Neural progenitor cell (in vitro differentiated cells): ENCODE results near the gene TXN2. TPM values are rescaled to one million over a fixed set of nuclear protein-coding genes. Genes with fewer than 3 reads are reported as not detected.
"Not testable (repeated sequence)": the region's sequence is repeated elsewhere in the genome, so short reads cannot be mapped to it uniquely, and the experiment has no call there.

Source experiments
- DNase-seq: peaks from one replicate; pipeline ENCODE4 v3.0.0-alpha.2; 2016; ENCODE audit warnings: low spot score
- H2AFZ ChIP-seq: fragments of 200-600 bp; sonication (generic); replicated peaks from 2 replicates; pipeline ENCODE4 v1.6.1; 2016; ENCODE audit warnings: antibody characterized with exemption
- H3F3A ChIP-seq: fragments of 200-600 bp; sonication (generic); 2 replicates; pipeline ENCODE4 v1.6.1; 2016; ENCODE audit warnings: antibody characterized with exemption, low read depth
- H3K27ac ChIP-seq: fragments of 200-600 bp; sonication (generic); 2 replicates; pipeline ENCODE4 v1.5.1; 2016; ENCODE audit warnings: mild to moderate bottlenecking
- H3K27me3 ChIP-seq: fragments of 200-600 bp; sonication (generic); 2 replicates; pipeline ENCODE4 v1.6.1; 2016; ENCODE audit warnings: mild to moderate bottlenecking, moderate library complexity
- H3K36me3 ChIP-seq: fragments of 200-600 bp; sonication (generic); 2 replicates; pipeline ENCODE4 v1.5.1; 2016
- H3K4me1 ChIP-seq: fragments of 200-600 bp; sonication (generic); 2 replicates; pipeline ENCODE4 v1.6.1; 2016; ENCODE audit warnings: mixed run types
- H3K4me2 ChIP-seq: fragments of 200-600 bp; sonication (generic); 2 replicates; pipeline ENCODE4 v1.6.1; 2016
- H3K4me3 ChIP-seq: fragments of 200-600 bp; sonication (generic); 2 replicates; pipeline ENCODE4 v1.5.1; 2016
- H3K79me2 ChIP-seq: fragments of 200-600 bp; sonication (generic); 2 replicates; pipeline ENCODE4 v1.6.1; 2016; ENCODE audit warnings: low read depth
- H3K9ac ChIP-seq: fragments of 200-600 bp; sonication (generic); 2 replicates; pipeline ENCODE4 v1.6.1; 2016
- H3K9me3 ChIP-seq: fragments of 200-600 bp; sonication (generic); 2 replicates; pipeline ENCODE4 v1.5.1; 2016; ENCODE audit warnings: low read depth
- H4K20me1 ChIP-seq: fragments of 200-600 bp; sonication (generic); 2 replicates; pipeline ENCODE4 v1.6.1; 2016; ENCODE audit warnings: low read depth
- H3K27ac Mint-ChIP-seq: 3 replicates; pipeline ENCODE4 v1.8.0; 2021; ENCODE audit warnings: mixed read lengths
- H3K27me3 Mint-ChIP-seq: 2 replicates; pipeline ENCODE4 v1.8.0; 2022; ENCODE audit warnings: low read depth, mild to moderate bottlenecking, inconsistent platforms, moderate library complexity, mixed read lengths; ENCODE audit not compliant: insufficient read depth
- H3K36me3 Mint-ChIP-seq: 3 replicates; pipeline ENCODE4 v1.8.0; 2021; ENCODE audit warnings: mixed read lengths
- H3K4me1 Mint-ChIP-seq: 3 replicates; pipeline ENCODE4 v1.8.0; 2021; ENCODE audit warnings: mixed read lengths
- H3K4me3 Mint-ChIP-seq: 3 replicates; pipeline ENCODE4 v1.8.0; 2021; ENCODE audit warnings: mild to moderate bottlenecking, moderate library complexity, mixed read lengths
- H3K9me3 Mint-ChIP-seq: 3 replicates; pipeline ENCODE4 v1.8.0; 2020; ENCODE audit warnings: mixed read lengths
- CTCF ChIP-seq: fragments of 200-600 bp; sonication (generic); IDR thresholded peaks from 2 replicates; pipeline ENCODE4 v1.5.1; 2017; ENCODE audit warnings: antibody characterized with exemption, mild to moderate bottlenecking
- EZH2 ChIP-seq: fragments of 200-600 bp; sonication (generic); IDR thresholded peaks from 2 replicates; pipeline ENCODE4 v1.6.1; 2017; ENCODE audit warnings: antibody characterized with exemption, mild to moderate bottlenecking, moderate library complexity
- EZH2phosphoT487 ChIP-seq: fragments of 200-600 bp; sonication (generic); IDR thresholded peaks from 2 replicates; pipeline ENCODE4 v1.6.1; 2017; ENCODE audit warnings: antibody characterized with exemption
- total RNA-seq: library from RNA; depleted of rRNA; stranded (reverse); fragments of >200 nt; gene quantifications from 2 replicates; pipeline ENCODE4 v1.2.3, GENCODE V29; 2015; ENCODE audit warnings: low replicate concordance

Gene TXN2
- total RNA-seq, 1 donor from 2014 or later: 19.8 TPM

GRCh38 chr22:36452250-36452977 lies 29.0 kb downstream of the TXN2 start:
- H3K9ac ChIP-seq: no peak overlapping the region
- no peaks in the 10 kb centered on the region for H3K9me3 ChIP-seq
- H3K79me2 ChIP-seq: no peaks in the 10 kb centered on the region
- no peaks in the 10 kb centered on the region for H3K27me3 ChIP-seq
- H2AFZ ChIP-seq: no peak overlapping the region
- peak overlapping the region; percentile 77 for H3K27ac Mint-ChIP-seq
- peaks cover 4% of the 10 kb centered on the region for H3K27me3 Mint-ChIP-seq
- peaks cover 34% of the 10 kb centered on the region for H3F3A ChIP-seq
- H3K4me3 ChIP-seq: no peak overlapping the region
- TF ChIP-seq CTCF: no peak
- no peak for TF ChIP-seq EZH2
- peaks cover 7% of the 10 kb centered on the region for H3K4me1 ChIP-seq
- H3K27ac ChIP-seq: no peak overlapping the region
- no peaks in the 10 kb centered on the region for H3K9me3 Mint-ChIP-seq
- H3K4me2 ChIP-seq: no peak overlapping the region
- peaks cover 27% of the 10 kb centered on the region for H3K4me1 Mint-ChIP-seq
- no peak overlapping the region for H3K4me3 Mint-ChIP-seq
- no peaks in the 10 kb centered on the region for H3K36me3 ChIP-seq
- no peak for DNase-seq
- H3K36me3 Mint-ChIP-seq: no peaks in the 10 kb centered on the region
- H4K20me1 ChIP-seq: no peaks in the 10 kb centered on the region

GRCh38 chr22:36450923-36451322 lies 30.5 kb downstream of the TXN2 start:
- H3K79me2 ChIP-seq, H3K9ac ChIP-seq, H3K9me3 Mint-ChIP-seq, H2AFZ ChIP-seq, H3K27ac ChIP-seq, H3K27me3 ChIP-seq, H3K36me3 ChIP-seq, H4K20me1 ChIP-seq, H3K36me3 Mint-ChIP-seq, H3K4me1 ChIP-seq, H3K4me3 ChIP-seq, DNase-seq, H3K27me3 Mint-ChIP-seq, H3K27ac Mint-ChIP-seq, H3K4me2 ChIP-seq, H3K9me3 ChIP-seq, H3K4me3 Mint-ChIP-seq: not testable (repeated sequence)
- H3K4me1 Mint-ChIP-seq: peaks cover 23% of the 10 kb centered on the region
- H3F3A ChIP-seq: peaks cover 29% of the 10 kb centered on the region

GRCh38 chr22:36449596-36450175 lies 31.8 kb downstream of the TXN2 start:
- H3K27me3 Mint-ChIP-seq: peaks cover 4% of the 10 kb centered on the region
- no peaks in the 10 kb centered on the region for H3K4me1 ChIP-seq
- H3K4me3 Mint-ChIP-seq: no peak overlapping the region
- TF ChIP-seq EZH2phosphoT487 (no peak), CTCF (no peak), EZH2 (no peak)
- H3K9me3 Mint-ChIP-seq: no peaks in the 10 kb centered on the region
- no peaks in the 10 kb centered on the region for H3K79me2 ChIP-seq
- no peak overlapping the region for H3K4me3 ChIP-seq
- H3K9ac ChIP-seq: no peak overlapping the region
- no peaks in the 10 kb centered on the region for H3K36me3 ChIP-seq
- H3K4me2 ChIP-seq: no peak overlapping the region
- peaks cover 19% of the 10 kb centered on the region for H3F3A ChIP-seq
- DNase-seq: no peak
- no peaks in the 10 kb centered on the region for H3K9me3 ChIP-seq
- no peaks in the 10 kb centered on the region for H3K36me3 Mint-ChIP-seq
- no peak overlapping the region for H3K27ac Mint-ChIP-seq
- H3K27me3 ChIP-seq: no peaks in the 10 kb centered on the region
- peak overlapping the region; percentile 72 for H2AFZ ChIP-seq
- no peaks in the 10 kb centered on the region for H4K20me1 ChIP-seq
- H3K4me1 Mint-ChIP-seq: peaks cover 17% of the 10 kb centered on the region
- no peak overlapping the region for H3K27ac ChIP-seq

- peaks cover 2% of the 10 kb centered on the region for H3K27me3 Mint-ChIP-seq
- H3K9me3 Mint-ChIP-seq: no peaks in the 10 kb centered on the region
- no peak overlapping the region for H3K4me3 Mint-ChIP-seq
- no peak overlapping the region for H2AFZ ChIP-seq
- no peak overlapping the region for H3K4me2 ChIP-seq
- H3K27ac ChIP-seq: no peak overlapping the region
- H3K27ac Mint-ChIP-seq: no peak overlapping the region
- H3K4me1 ChIP-seq: no peaks in the 10 kb centered on the region
- H3K9ac ChIP-seq: no peak overlapping the region
- peaks cover 7% of the 10 kb centered on the region for H3F3A ChIP-seq
- no peaks in the 10 kb centered on the region for H3K79me2 ChIP-seq
- DNase-seq: no peak
- peaks cover 15% of the 10 kb centered on the region for H3K4me1 Mint-ChIP-seq
- H4K20me1 ChIP-seq: no peaks in the 10 kb centered on the region
- H3K36me3 ChIP-seq: no peaks in the 10 kb centered on the region
- no peaks in the 10 kb centered on the region for H3K36me3 Mint-ChIP-seq
- no peaks in the 10 kb centered on the region for H3K27me3 ChIP-seq
- H3K9me3 ChIP-seq: no peaks in the 10 kb centered on the region
- no peak for TF ChIP-seq EZH2
- TF ChIP-seq CTCF: no peak
- TF ChIP-seq EZH2phosphoT487: no peak
- no peak overlapping the region for H3K4me3 ChIP-seq
Observed at GRCh38 chr22:36447632-36448031, 33.8 kb downstream of the TXN2 start.
